Body of pancreas (tissue), 4 donors: ENCODE data around the gene ELAVL1.

Experiments used
- POLR2A ChIP-seq, 3 donors: fragments of 450-650 bp; IDR thresholded peaks; one replicate each; pipeline ENCODE4 v1.6.1; 2016; ENCODE audit warnings: antibody characterized with exemption in 3 of 3, mild to moderate bottlenecking in 2 of 3
- TF ChIP-seq, protein P1 (sequence below), 7 experiments: fragments of 450-650 bp in 4 of 7; fragments of 200-600 bp in 3 of 7; sonication (generic) in 3 of 7; IDR thresholded peaks; one replicate each; pipeline ENCODE4 v1.5.1; 2016 to 2019; ENCODE audit warnings: antibody characterized with exemption in 7 of 7

DNA sequence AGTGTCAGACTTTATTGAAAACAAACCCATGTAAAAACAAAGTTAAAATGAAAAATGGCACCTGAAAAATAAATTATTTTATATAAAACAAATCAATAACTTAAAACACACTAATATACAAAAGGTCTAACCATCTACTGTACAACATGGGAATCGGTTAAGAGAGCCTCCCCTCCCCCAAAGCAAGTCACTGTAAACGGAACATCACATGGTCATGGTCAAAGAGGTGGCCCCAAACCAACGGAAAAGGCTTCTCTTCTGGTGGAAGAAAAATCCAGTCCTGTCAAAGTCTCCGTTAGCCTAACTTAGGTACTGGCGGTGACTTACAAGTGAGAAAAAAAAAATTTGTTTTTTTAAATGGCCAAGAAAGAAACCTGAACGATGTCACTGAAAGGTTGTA, 46.2 kb downstream of the ELAVL1 start:
- TF ChIP-seq, protein P1, sequence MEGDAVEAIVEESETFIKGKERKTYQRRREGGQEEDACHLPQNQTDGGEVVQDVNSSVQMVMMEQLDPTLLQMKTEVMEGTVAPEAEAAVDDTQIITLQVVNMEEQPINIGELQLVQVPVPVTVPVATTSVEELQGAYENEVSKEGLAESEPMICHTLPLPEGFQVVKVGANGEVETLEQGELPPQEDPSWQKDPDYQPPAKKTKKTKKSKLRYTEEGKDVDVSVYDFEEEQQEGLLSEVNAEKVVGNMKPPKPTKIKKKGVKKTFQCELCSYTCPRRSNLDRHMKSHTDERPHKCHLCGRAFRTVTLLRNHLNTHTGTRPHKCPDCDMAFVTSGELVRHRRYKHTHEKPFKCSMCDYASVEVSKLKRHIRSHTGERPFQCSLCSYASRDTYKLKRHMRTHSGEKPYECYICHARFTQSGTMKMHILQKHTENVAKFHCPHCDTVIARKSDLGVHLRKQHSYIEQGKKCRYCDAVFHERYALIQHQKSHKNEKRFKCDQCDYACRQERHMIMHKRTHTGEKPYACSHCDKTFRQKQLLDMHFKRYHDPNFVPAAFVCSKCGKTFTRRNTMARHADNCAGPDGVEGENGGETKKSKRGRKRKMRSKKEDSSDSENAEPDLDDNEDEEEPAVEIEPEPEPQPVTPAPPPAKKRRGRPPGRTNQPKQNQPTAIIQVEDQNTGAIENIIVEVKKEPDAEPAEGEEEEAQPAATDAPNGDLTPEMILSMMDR (IDR thresholded peaks at IDR 0.05): no peak
- no peak for TF ChIP-seq POLR2A (IDR thresholded peaks at IDR 0.05)
